GM23248 (cell line): ENCODE measurements around the gene GATA5. TPM values are rescaled to one million over a fixed set of nuclear protein-coding genes. Genes with fewer than 3 reads are reported as not detected.
A peak's percentile ranks its signal among the peaks of the same experiment; 100 is the strongest.

Experiments used
- DNase-seq: peaks from one replicate; pipeline ENCODE4 v3.0.0-alpha.2; 2015
- H2AFZ ChIP-seq: fragments of 200-600 bp; sonication (generic); 2 replicates; pipeline ENCODE4 v1.6.1; 2016; ENCODE audit warnings: antibody characterized with exemption
- H3F3A ChIP-seq: fragments of 200-600 bp; sonication (generic); 2 replicates; pipeline ENCODE4 v1.6.1; 2016; ENCODE audit warnings: mild to moderate bottlenecking, antibody characterized with exemption, mixed run types; ENCODE audit not compliant: insufficient read depth
- H3K27ac ChIP-seq: fragments of 200-600 bp; sonication (generic); 2 replicates; pipeline ENCODE4 v1.5.1; 2016; ENCODE audit warnings: mild to moderate bottlenecking
- H3K27me3 ChIP-seq: fragments of 200-600 bp; sonication (generic); replicated peaks from 2 replicates; pipeline ENCODE4 v1.6.1; 2016; ENCODE audit warnings: mild to moderate bottlenecking; ENCODE audit not compliant: insufficient read depth
- H3K36me3 ChIP-seq: fragments of 200-600 bp; sonication (generic); 2 replicates; pipeline ENCODE4 v1.6.1; 2016; ENCODE audit warnings: low read depth, mild to moderate bottlenecking
- H3K4me1 ChIP-seq: fragments of 200-600 bp; sonication (generic); 2 replicates; pipeline ENCODE4 v1.6.1; 2016; ENCODE audit warnings: mild to moderate bottlenecking; ENCODE audit not compliant: insufficient read depth
- H3K4me2 ChIP-seq: fragments of 200-600 bp; sonication (generic); one replicate; pipeline ENCODE4 v1.6.1; 2016; ENCODE audit warnings: mild to moderate bottlenecking; ENCODE audit not compliant: unreplicated experiment
- H3K4me3 ChIP-seq: fragments of 200-600 bp; sonication (generic); 2 replicates; pipeline ENCODE4 v1.5.1; 2016; ENCODE audit warnings: mild to moderate bottlenecking
- H3K79me2 ChIP-seq: fragments of 200-600 bp; sonication (generic); 2 replicates; pipeline ENCODE4 v1.6.1; 2016; ENCODE audit warnings: mild to moderate bottlenecking; ENCODE audit not compliant: insufficient read depth
- H3K9ac ChIP-seq: fragments of 200-600 bp; sonication (generic); 2 replicates; pipeline ENCODE4 v1.6.1; 2016; ENCODE audit warnings: mild to moderate bottlenecking
- H3K9me2 ChIP-seq: fragments of 200-600 bp; sonication (generic); 2 replicates; pipeline ENCODE4 v1.6.1; 2016; ENCODE audit warnings: mixed run types, mild to moderate bottlenecking, moderate library complexity; ENCODE audit not compliant: insufficient read depth
- H3K9me3 ChIP-seq: fragments of 200-600 bp; sonication (generic); one replicate; pipeline ENCODE4 v1.6.1; 2017; ENCODE audit warnings: low read depth
- H4K20me1 ChIP-seq: fragments of 200-600 bp; sonication (generic); 2 replicates; pipeline ENCODE4 v1.6.0; 2016; ENCODE audit not compliant: insufficient read depth
- EZH2 ChIP-seq: fragments of 200-600 bp; sonication (generic); IDR thresholded peaks from 2 replicates; pipeline ENCODE4 v1.6.1; 2018; ENCODE audit warnings: antibody characterized with exemption, mild to moderate bottlenecking; ENCODE audit not compliant: insufficient read depth, poor library complexity, severe bottlenecking
- EZH2phosphoT487 ChIP-seq: fragments of 200-600 bp; sonication (generic); IDR thresholded peaks from 2 replicates; pipeline ENCODE4 v1.6.1; 2018; ENCODE audit warnings: antibody characterized with exemption, moderate library complexity, mild to moderate bottlenecking, low read depth; ENCODE audit not compliant: insufficient read depth
- WGBS, 2 experiments: methylation state at CpG; one replicate each; pipeline ENCODE4 v1.1.6; 2015 to 2017; ENCODE audit warnings: low lambda C conversion rate in 2 of 2, low coverage in 1 of 2; ENCODE audit errors: missing lambda C conversion rate in 2 of 2; 5-methylcytosine and 5-hydroxymethylcytosine counted together
- in situ Hi-C: fragments of 300-500 bp; cut with MboI; formaldehyde crosslinking; loops from 2 replicates; pipeline ENCODE4 v1.15.0; 2020
- polyA plus RNA-seq: library from polyadenylated mRNA; unstranded; fragments of >200 nt; fragmentation: Nextera tagmentation; extraction: Ambion mirVana; gene quantifications from 2 replicates; pipeline ENCODE4 v1.2.1, GENCODE V29; 2016
- total RNA-seq: library from RNA; depleted of rRNA; stranded (reverse); fragments of >200 nt; shearing (Covaris generic); gene quantifications from 2 replicates; pipeline ENCODE4 v1.2.3, GENCODE V29; 2014

The GATA5 gene
- total and polyA plus RNA-seq, 2 experiments from 2014 or later = not detected

- no peak overlapping the region for H3K9ac ChIP-seq
- no peaks in the 10 kb centered on the region for H3F3A ChIP-seq
- H3K9me2 ChIP-seq = no peaks in the 10 kb centered on the region
- H4K20me1 ChIP-seq = no peaks in the 10 kb centered on the region
- peak; percentile 94 for TF ChIP-seq EZH2
- 0 out of 2 replicates have a peak, but pooled peaks have one; percentile 55 for TF ChIP-seq EZH2phosphoT487
- no peak overlapping the region for H3K4me2 ChIP-seq
- H3K9me3 ChIP-seq = no peaks in the 10 kb centered on the region
- no peaks in the 10 kb centered on the region for H3K36me3 ChIP-seq
- no peak overlapping the region for H3K4me3 ChIP-seq
- H2AFZ ChIP-seq = no peak overlapping the region
- in situ Hi-C loops = no loop called here
- DNase-seq = peak; percentile 20
- H3K4me1 ChIP-seq = no peaks in the 10 kb centered on the region
- H3K79me2 ChIP-seq = no peaks in the 10 kb centered on the region
- WGBS, 2 experiments = 3 to 6% methylated on average over 46 to 61 of the region's 82 CpGs
- peaks cover 65% of the 10 kb centered on the region for H3K27me3 ChIP-seq
- no peak overlapping the region for H3K27ac ChIP-seq
Measured at GRCh38 chr20:62476056-62476838, 452 bp upstream of the GATA5 start.

DNA sequence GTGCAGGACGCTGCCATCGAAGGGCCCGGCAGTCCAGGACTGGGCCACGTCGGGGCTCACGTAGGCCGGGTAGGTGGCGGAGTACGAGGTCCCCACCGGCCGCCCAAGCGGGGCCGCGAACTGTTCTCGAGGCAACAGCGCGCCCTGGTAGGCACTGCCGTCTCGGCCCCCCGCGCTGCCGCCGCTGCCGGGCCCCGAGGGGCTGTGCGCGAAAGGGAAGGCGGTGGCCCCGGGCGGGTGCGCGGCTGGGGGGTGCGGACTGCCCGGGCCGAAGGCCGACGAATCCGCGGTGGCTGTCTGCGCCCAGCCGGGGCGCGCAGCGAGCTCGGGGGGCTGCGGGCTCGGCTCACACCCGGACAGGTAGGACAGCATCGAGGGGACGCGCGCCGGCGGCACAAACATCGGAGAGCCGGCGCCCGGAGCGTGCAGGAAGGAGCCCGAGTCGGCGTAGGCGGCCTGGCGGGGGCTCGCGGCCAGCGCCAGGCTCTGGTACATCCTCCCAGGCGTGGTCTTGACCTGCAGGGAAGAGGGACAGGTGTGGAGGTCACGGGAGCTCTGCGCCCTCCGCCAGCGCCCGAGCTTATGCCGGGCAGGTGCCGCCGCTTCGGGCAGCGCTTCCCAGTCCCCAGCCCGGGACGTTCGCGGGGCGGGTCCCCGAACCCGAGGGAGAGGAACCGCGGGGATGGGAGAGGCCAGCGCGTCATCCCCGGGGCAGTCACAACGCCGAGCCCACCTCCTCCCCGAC lies 596 bp downstream of the GATA5 start:
- Histone ChIP-seq H3K27me3 (peaks cover 72% of the 10 kb centered on the region), H3K9ac (no peak overlapping the region)

DNA sequence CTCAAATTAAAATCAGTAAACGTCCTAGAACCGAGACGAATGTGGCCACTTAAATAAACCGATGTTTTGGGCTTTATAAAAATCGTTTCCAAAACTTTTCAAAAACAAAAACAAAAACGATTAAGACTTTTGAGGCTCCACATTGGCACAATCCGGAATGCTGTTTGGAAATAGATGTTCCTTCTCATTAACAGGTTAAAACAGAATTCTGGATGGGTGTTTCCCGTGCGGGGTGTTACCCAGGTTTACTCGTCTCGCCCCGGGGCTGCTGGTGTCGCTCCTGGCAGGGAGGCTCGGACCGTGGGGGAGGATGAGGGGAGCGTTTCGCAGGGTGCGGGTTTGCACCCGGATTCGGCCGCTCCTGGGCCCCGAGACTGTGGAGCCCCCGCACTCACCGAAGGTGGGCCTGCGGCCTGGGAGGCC lies 1.2 kb downstream of the GATA5 start:
- H3K9me2 ChIP-seq = no peaks in the 10 kb centered on the region
- no peak overlapping the region for H3K4me2 ChIP-seq
- H3K27ac ChIP-seq = no peak overlapping the region
- H3K36me3 ChIP-seq = no peaks in the 10 kb centered on the region
- no peak overlapping the region for H2AFZ ChIP-seq
- H3K4me1 ChIP-seq = no peaks in the 10 kb centered on the region
- H3K9ac ChIP-seq = no peak overlapping the region
- TF ChIP-seq EZH2 = peak; percentile 97
- TF ChIP-seq EZH2phosphoT487 = peak; percentile 78; the same call in 1 of the 2 replicates
- no peaks in the 10 kb centered on the region for H4K20me1 ChIP-seq
- no peaks in the 10 kb centered on the region for H3F3A ChIP-seq
- peaks cover 76% of the 10 kb centered on the region for H3K27me3 ChIP-seq
- H3K4me3 ChIP-seq = no peak overlapping the region
- H3K9me3 ChIP-seq = no peaks in the 10 kb centered on the region
- in situ Hi-C loops = no loop called here
- WGBS, 2 experiments = 3 to 5% methylated on average over 21 to 25 of the region's 25 CpGs
- DNase-seq = no peak
- H3K79me2 ChIP-seq = no peaks in the 10 kb centered on the region

More for the DNA sequence above, 596 bp downstream of the GATA5 start:
- Histone ChIP-seq H2AFZ (no peak overlapping the region), H3K4me1 (no peaks in the 10 kb centered on the region), H3F3A (no peaks in the 10 kb centered on the region), H3K36me3 (no peaks in the 10 kb centered on the region), H3K4me2 (no peak overlapping the region), H3K9me3 (no peaks in the 10 kb centered on the region), H3K79me2 (no peaks in the 10 kb centered on the region), H3K27ac (no peak overlapping the region), H3K4me3 (no peak overlapping the region), H4K20me1 (no peaks in the 10 kb centered on the region), H3K9me2 (no peaks in the 10 kb centered on the region)
- TF ChIP-seq EZH2 = no peak
- TF ChIP-seq EZH2phosphoT487 = no peak
- in situ Hi-C loops = no loop called here
- no peak for DNase-seq
- WGBS, 2 experiments = 4 to 5% methylated on average over 50 to 73 of the region's 93 CpGs

DNA sequence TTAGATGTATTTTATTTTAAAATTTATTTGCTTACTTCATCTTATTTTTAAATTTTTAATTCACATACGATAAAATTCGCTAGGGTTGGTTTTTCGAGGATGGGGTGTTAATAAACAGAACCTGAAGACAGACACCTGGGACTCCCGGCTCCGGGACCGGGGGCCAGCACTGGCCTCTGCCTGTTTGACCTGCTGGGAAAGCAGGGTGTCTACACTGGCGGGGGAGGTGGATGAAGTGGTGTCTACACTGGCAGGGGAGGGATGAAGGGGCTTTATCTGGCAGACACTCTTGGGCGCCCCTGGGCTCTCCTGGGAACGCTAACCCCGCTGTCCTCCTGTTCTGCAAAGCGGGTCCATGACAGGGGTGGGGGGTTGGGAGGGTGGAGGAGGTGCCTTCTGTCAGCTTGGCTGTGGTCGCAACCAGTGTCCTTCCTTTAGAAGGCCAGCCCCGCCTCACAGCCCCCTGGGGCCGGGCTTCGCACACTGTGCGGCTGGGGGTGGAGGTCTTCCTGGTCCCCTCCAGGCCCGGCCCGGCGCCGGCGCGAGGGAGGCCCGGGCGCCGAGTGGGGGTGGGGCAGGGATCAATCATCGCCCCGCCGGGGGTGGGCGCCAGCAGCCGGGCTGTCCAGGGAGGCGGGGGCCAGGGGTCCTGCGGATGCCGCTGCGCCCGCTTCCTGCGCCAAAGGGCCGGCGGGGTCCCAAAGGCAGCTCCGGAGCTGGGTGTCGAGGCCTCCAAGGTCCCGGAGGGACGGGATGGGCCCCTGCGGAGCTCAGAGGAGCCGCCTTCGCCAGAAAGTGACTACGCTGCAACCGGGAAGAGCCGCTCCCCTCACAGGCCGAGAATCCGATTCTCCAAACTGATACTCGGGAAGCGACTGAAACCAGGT lies 1.8 kb downstream of the GATA5 start:
- TF ChIP-seq EZH2phosphoT487 (no peak), EZH2 (no peak)
- Histone ChIP-seq H3K27me3 (peaks cover 70% of the 10 kb centered on the region), H3F3A (no peaks in the 10 kb centered on the region), H3K4me1 (no peaks in the 10 kb centered on the region), H3K36me3 (no peaks in the 10 kb centered on the region), H4K20me1 (no peaks in the 10 kb centered on the region), H2AFZ (no peak overlapping the region), H3K9me2 (no peaks in the 10 kb centered on the region), H3K9ac (no peak overlapping the region), H3K27ac (no peak overlapping the region), H3K9me3 (no peaks in the 10 kb centered on the region), H3K4me2 (no peak overlapping the region), H3K79me2 (no peaks in the 10 kb centered on the region), H3K4me3 (no peak overlapping the region)
- WGBS, 2 experiments = 17 to 18% methylated on average over 28 to 42 of the region's 52 CpGs
- in situ Hi-C loops = no loop called here
- no peak for DNase-seq
